ENCODE data around the gene FAM117A. TPM values are rescaled to one million over a fixed set of nuclear protein-coding genes. Genes with fewer than 3 reads are reported as not detected.
A peak's percentile ranks its signal among the peaks of the same experiment; 100 is the strongest.

FAM117A gene
- total and polyA plus RNA-seq, 2 donors (not counting 1 experiment from before 2014, with no cell fraction given), result 93.4 to 162 TPM

- peak; percentile 40 for DNase-seq
- ChIA-PET POLR2A (no interaction called here), CTCF (interaction anchor here (1.4 to 24.9 kb wide), 4 partner anchors 8 to 132 kb away, joined by 4 to 485 read pairs (median 6); partner anchors contain the start of gene NXPH3)
- H3K4me3 Mint-ChIP-seq, result peak overlapping the region; percentile 32
- Histone ChIP-seq H3K9me3 (ENCODE audit: control extremely low read depth in 1 of 3, control insufficient read depth in 2 of 3, insufficient read depth in 1 of 3, low read length in 2 of 3) (no peaks in the 10 kb centered on the region), H3K4me3 (ENCODE audit: control extremely low read depth in 1 of 5, extremely low read depth in 1 of 5, insufficient read depth in 1 of 5, low read depth in 2 of 5, low read length in 4 of 5) (peak overlapping the region in 1 of 5 experiments; percentile 45), H2AFZ (ENCODE audit: insufficient read depth, low read depth, low read length, poor library complexity, severe bottlenecking) (peak overlapping the region; percentile 68), H3K4me1 (ENCODE audit: control insufficient read depth in 2 of 2, insufficient read depth in 2 of 2, low read length in 2 of 2) (peaks cover 12 to 19% of the 10 kb centered on the region in 2 donors), H3K27ac (ENCODE audit: low read length in 2 of 2) (peak overlapping the region; percentile 55 to 57), H3K79me2 (ENCODE audit: control insufficient read depth, insufficient read depth, low read length) (no peaks in the 10 kb centered on the region), H3K27me3 (replicated peaks in 1 of 4; ENCODE audit: control extremely low read depth in 1 of 4, control insufficient read depth in 3 of 4, insufficient read depth in 4 of 4, low read length in 3 of 4) (no peaks in the 10 kb centered on the region), H3K4me2 (replicated peaks; ENCODE audit: low read depth, low read length, poor library complexity, severe bottlenecking) (peak overlapping the region; percentile 51), H4K20me1 (ENCODE audit: control insufficient read depth, insufficient read depth, low read length, poor library complexity, severe bottlenecking) (no peaks in the 10 kb centered on the region), H3K36me3 (replicated peaks in 1 of 2; ENCODE audit: control extremely low read depth in 1 of 2, control insufficient read depth in 1 of 2, extremely low read depth in 1 of 2, insufficient read depth in 2 of 2, low read length in 1 of 2) (no peaks in the 10 kb centered on the region), H3K9ac (ENCODE audit: low read length) (peak overlapping the region; percentile 34)
- intact Hi-C loops (cut with micrococcal nuclease), result no loop called here
- H3K27ac Mint-ChIP-seq, result peak overlapping the region; percentile 78
- TF ChIP-seq, protein P1, sequence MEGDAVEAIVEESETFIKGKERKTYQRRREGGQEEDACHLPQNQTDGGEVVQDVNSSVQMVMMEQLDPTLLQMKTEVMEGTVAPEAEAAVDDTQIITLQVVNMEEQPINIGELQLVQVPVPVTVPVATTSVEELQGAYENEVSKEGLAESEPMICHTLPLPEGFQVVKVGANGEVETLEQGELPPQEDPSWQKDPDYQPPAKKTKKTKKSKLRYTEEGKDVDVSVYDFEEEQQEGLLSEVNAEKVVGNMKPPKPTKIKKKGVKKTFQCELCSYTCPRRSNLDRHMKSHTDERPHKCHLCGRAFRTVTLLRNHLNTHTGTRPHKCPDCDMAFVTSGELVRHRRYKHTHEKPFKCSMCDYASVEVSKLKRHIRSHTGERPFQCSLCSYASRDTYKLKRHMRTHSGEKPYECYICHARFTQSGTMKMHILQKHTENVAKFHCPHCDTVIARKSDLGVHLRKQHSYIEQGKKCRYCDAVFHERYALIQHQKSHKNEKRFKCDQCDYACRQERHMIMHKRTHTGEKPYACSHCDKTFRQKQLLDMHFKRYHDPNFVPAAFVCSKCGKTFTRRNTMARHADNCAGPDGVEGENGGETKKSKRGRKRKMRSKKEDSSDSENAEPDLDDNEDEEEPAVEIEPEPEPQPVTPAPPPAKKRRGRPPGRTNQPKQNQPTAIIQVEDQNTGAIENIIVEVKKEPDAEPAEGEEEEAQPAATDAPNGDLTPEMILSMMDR (IDR thresholded peaks at IDR 0.05), result no peak
- no peak for TF ChIP-seq EZH2 (IDR thresholded peaks at IDR 0.05; ENCODE audit: borderline replicate concordance, insufficient read depth, low read depth, low read length, poor library complexity, severe bottlenecking)
- WGBS (ENCODE audit: insufficient coverage), result 53% methylated on average over 9 of the region's 10 CpGs
- peaks cover 17% of the 10 kb centered on the region for H3K4me1 Mint-ChIP-seq
- H3K27me3 Mint-ChIP-seq, result peaks cover 3% of the 10 kb centered on the region
- peak; percentile 33 for ATAC-seq (ENCODE audit: low read depth)
- no peaks in the 10 kb centered on the region for H3K9me3 Mint-ChIP-seq (ENCODE audit: insufficient read depth)
These were observed 75.9 kb downstream of the FAM117A start for GRCh38 chr17:49687878-49688491.

Data from B cell (primary cell).